ENCODE measurements around the gene ERBIN. TPM values are rescaled to one million over a fixed set of nuclear protein-coding genes. Genes with fewer than 3 reads are reported as not detected.
"Not testable (repeated sequence)": the region's sequence is repeated elsewhere in the genome, so short reads cannot be mapped to it uniquely, and the experiment has no call there.

ERBIN gene
- polyA plus RNA-seq, 4 donors = 17.5 to 177 (median 40.3) TPM

DNA sequence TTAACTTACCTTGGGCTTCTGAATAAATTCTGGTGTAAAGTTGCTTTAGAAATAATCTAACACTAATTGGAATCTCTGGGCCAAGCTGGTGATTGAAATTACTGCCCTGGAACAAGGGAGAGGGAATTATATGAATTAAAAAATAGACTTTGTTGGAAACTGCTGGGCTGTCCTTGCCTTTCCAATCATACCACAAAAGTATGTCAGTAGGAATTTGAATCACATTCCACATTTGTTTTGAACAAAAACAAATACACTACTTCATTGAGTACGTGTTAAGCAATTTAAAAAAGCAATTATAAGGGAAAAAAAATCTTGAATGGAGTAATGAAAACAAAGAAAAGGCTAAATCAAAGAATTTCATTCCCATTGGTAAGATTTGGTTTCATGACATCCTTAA lies 115.3 kb downstream of the ERBIN start:
- Histone ChIP-seq H3K9me3 (ENCODE audit: control insufficient read depth in 2 of 2, insufficient read depth in 1 of 2, low read depth in 1 of 2, low read length in 1 of 2) (no peaks in the 10 kb centered on the region), H3K4me3 (ENCODE audit: low read depth in 1 of 3, low read length in 3 of 3) (no peak overlapping the region), H3K4me1 (ENCODE audit: control insufficient read depth in 3 of 3, insufficient read depth in 2 of 3, low read depth in 1 of 3, low read length in 2 of 3) (no peaks in the 10 kb centered on the region), H3K27ac (ENCODE audit: low read depth in 1 of 3, low read length in 2 of 3) (no peak overlapping the region), H3K36me3 (ENCODE audit: control insufficient read depth in 3 of 3, insufficient read depth in 2 of 3, low read depth in 1 of 3, low read length in 3 of 3) (peaks cover 3 to 11% (median 9%) of the 10 kb centered on the region in 3 donors), H3K27me3 (ENCODE audit: control insufficient read depth in 3 of 3, insufficient read depth in 3 of 3, low read length in 3 of 3) (no peaks in the 10 kb centered on the region)
- 77 to 86% (median 81%) methylated on average over 1 of the region's 1 CpG for whole genome bisulfite sequencing, 3 donors
- DNase-seq = no peak
- no peak for FAIRE-seq

DNA sequence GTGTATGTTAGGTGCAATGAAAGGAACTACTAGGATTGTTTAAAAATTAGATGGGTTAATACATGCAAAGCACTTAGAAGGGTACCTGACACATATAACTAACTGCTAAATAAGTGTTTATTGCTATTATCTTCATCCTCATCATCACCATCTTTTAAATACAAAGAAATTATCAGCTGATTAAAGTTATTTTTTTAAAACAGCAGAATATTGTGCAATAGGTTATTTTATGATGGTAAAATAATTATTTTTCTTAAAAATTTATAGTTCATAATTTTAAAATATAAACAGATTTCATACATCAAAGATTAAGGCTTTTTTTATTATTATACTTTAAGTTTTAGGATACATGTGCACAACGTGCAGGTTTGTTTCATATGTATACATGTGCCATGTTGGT lies 130.9 kb downstream of the ERBIN start:
- no peaks in the 10 kb centered on the region for H3K4me1 ChIP-seq (ENCODE audit: control insufficient read depth in 3 of 3, insufficient read depth in 2 of 3, low read depth in 1 of 3, low read length in 2 of 3)
- DNase-seq (no peak), FAIRE-seq (no peak)
- WGBS, 3 donors = 90 to 100% (median 100%) methylated on average over 1 of the region's 1 CpG
- no peak overlapping the region for H3K4me3 ChIP-seq (ENCODE audit: low read depth in 1 of 3, low read length in 3 of 3)
- H3K27ac ChIP-seq (ENCODE audit: low read depth in 1 of 3, low read length in 2 of 3) = no peak overlapping the region
- no peaks in the 10 kb centered on the region for H3K27me3 ChIP-seq (ENCODE audit: control insufficient read depth in 3 of 3, insufficient read depth in 3 of 3, low read length in 3 of 3)
- H3K9me3 ChIP-seq (ENCODE audit: control insufficient read depth in 2 of 2, insufficient read depth in 1 of 2, low read depth in 1 of 2, low read length in 1 of 2) = no peaks in the 10 kb centered on the region
- peaks cover 4 to 10% (median 4%) of the 10 kb centered on the region in 3 donors for H3K36me3 ChIP-seq (ENCODE audit: control insufficient read depth in 3 of 3, insufficient read depth in 2 of 3, low read depth in 1 of 3, low read length in 3 of 3)

DNA sequence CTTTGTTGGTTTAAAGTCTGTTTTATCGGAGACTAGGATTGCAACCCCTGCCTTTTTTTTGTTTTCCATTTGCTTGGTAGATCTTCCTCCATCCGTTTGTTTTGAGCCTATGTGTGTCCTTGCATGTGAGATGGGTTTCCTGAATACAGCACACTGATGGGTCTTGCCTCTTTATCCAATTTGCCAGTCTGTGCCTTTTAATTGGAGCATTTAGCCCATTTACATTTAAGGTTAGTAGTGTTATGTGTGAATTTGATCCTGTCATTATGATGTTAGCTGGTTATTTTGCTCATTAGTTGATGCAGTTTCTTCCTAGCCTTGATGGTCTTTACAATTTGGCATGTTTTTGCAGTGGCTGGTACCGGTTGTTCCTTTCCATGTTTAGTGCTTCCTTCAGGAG lies 134.9 kb downstream of the ERBIN start:
- H3K27me3 ChIP-seq (ENCODE audit: control insufficient read depth in 3 of 3, insufficient read depth in 3 of 3, low read length in 3 of 3); DNase-seq; FAIRE-seq; H3K4me1 ChIP-seq (ENCODE audit: control insufficient read depth in 3 of 3, insufficient read depth in 2 of 3, low read depth in 1 of 3, low read length in 2 of 3); H3K9me3 ChIP-seq (ENCODE audit: control insufficient read depth in 2 of 2, insufficient read depth in 1 of 2, low read depth in 1 of 2, low read length in 1 of 2); H3K27ac ChIP-seq (ENCODE audit: low read depth in 1 of 3, low read length in 2 of 3); H3K4me3 ChIP-seq (ENCODE audit: low read depth in 1 of 3, low read length in 3 of 3); H3K36me3 ChIP-seq (ENCODE audit: control insufficient read depth in 3 of 3, insufficient read depth in 2 of 3, low read depth in 1 of 3, low read length in 3 of 3): not testable (repeated sequence)
- WGBS, 3 donors = 93% methylated on average over 2 of the region's 3 CpGs

DNA sequence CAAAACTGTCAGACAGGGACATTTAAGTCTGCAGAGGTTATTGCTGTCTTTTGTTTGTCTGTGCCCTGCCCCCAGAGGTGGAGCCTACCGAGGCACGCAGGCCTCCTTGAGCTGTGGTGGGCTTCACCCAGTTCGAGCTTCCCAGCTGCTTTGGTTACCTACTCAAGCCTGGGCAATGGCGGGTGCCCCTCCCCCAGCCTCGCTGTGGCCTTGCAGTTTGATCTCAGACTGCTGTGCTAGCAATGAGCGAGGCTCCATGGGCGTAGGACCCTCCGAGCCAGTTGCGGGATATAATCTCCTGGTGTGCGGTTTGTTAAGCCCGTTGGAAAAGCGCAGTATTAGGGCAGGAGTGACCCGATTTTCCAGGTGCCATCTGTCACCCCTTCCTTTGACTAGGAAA lies 136.7 kb downstream of the ERBIN start:
- not testable (repeated sequence) for DNase-seq, FAIRE-seq
- 97 to 99% (median 98%) methylated on average over 13 of the region's 13 CpGs for WGBS, 3 donors

DNA sequence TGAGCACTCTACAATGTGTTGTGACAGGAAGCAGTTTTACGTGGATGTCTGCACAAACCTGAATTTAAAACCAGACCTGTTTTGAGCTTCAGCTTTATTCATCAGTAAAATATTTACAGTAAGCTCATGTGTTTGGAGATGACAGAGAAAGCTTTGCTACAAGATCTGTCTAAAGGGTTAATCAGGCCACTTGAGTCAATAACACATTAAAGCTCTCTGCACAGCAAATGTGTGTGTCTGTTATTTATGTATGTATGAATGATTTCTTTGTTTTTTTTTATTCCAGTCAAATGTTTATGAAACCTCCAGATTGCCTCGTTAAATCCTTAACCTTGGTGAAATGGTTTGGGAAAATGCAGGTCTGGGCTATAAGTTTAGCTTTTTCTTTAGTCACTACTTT lies 140.5 kb downstream of the ERBIN start:
- no peaks in the 10 kb centered on the region for H3K4me1 ChIP-seq (ENCODE audit: control insufficient read depth in 3 of 3, insufficient read depth in 2 of 3, low read depth in 1 of 3, low read length in 2 of 3)
- DNase-seq = no peak
- H3K27me3 ChIP-seq (ENCODE audit: control insufficient read depth in 3 of 3, insufficient read depth in 3 of 3, low read length in 3 of 3) = no peaks in the 10 kb centered on the region
- no peak for FAIRE-seq
- H3K9me3 ChIP-seq (ENCODE audit: control insufficient read depth in 2 of 2, insufficient read depth in 1 of 2, low read depth in 1 of 2, low read length in 1 of 2) = no peaks in the 10 kb centered on the region
- peaks cover 2 to 12% (median 4%) of the 10 kb centered on the region in 3 donors for H3K36me3 ChIP-seq (ENCODE audit: control insufficient read depth in 3 of 3, insufficient read depth in 2 of 3, low read depth in 1 of 3, low read length in 3 of 3)
- H3K4me3 ChIP-seq (ENCODE audit: low read depth in 1 of 3, low read length in 3 of 3) = no peak overlapping the region
- 63 to 77% (median 74%) methylated on average over 2 of the region's 2 CpGs for WGBS, 3 donors
- no peak overlapping the region for H3K27ac ChIP-seq (ENCODE audit: low read depth in 1 of 3, low read length in 2 of 3)

More for the DNA sequence above, 136.7 kb downstream of the ERBIN start:
- not testable (repeated sequence) for H3K27me3 ChIP-seq (ENCODE audit: control insufficient read depth in 3 of 3, insufficient read depth in 3 of 3, low read length in 3 of 3); H3K9me3 ChIP-seq (ENCODE audit: control insufficient read depth in 2 of 2, insufficient read depth in 1 of 2, low read depth in 1 of 2, low read length in 1 of 2); H3K4me1 ChIP-seq (ENCODE audit: control insufficient read depth in 3 of 3, insufficient read depth in 2 of 3, low read depth in 1 of 3, low read length in 2 of 3); H3K27ac ChIP-seq (ENCODE audit: low read depth in 1 of 3, low read length in 2 of 3); H3K4me3 ChIP-seq (ENCODE audit: low read depth in 1 of 3, low read length in 3 of 3); H3K36me3 ChIP-seq (ENCODE audit: control insufficient read depth in 3 of 3, insufficient read depth in 2 of 3, low read depth in 1 of 3, low read length in 3 of 3)

DNA sequence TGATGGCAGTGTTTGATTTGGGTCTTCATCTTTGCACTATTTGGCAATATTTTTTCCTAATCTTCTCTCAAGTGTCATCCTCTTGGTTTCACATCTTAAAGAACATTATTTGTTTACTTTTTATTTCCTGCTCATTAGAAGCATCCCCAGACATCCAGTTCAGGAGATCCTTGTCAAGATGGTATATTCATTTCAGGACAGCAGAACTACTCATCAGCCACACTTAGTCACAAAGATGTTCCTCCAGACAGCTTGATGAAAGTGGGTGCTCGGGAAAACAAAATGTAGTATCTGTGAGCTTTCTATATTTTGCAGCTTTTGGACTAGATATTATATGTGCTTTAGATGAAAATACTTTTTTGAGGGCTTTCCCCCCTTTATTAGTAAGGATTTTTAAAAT lies 145.7 kb downstream of the ERBIN start:
- no peak overlapping the region for H3K27ac ChIP-seq (ENCODE audit: low read depth in 1 of 3, low read length in 2 of 3)
- H3K9me3 ChIP-seq (ENCODE audit: control insufficient read depth in 2 of 2, insufficient read depth in 1 of 2, low read depth in 1 of 2, low read length in 1 of 2) = no peaks in the 10 kb centered on the region
- H3K4me3 ChIP-seq (ENCODE audit: low read depth in 1 of 3, low read length in 3 of 3) = no peak overlapping the region
- no peaks in the 10 kb centered on the region for H3K27me3 ChIP-seq (ENCODE audit: control insufficient read depth in 3 of 3, insufficient read depth in 3 of 3, low read length in 3 of 3)
- WGBS, 3 donors = 63 to 86% (median 72%) methylated on average over 1 of the region's 1 CpG
- DNase-seq = no peak
- peaks cover 4 to 8% (median 5%) of the 10 kb centered on the region in 3 donors for H3K36me3 ChIP-seq (ENCODE audit: control insufficient read depth in 3 of 3, insufficient read depth in 2 of 3, low read depth in 1 of 3, low read length in 3 of 3)
- no peak for FAIRE-seq
- H3K4me1 ChIP-seq (ENCODE audit: control insufficient read depth in 3 of 3, insufficient read depth in 2 of 3, low read depth in 1 of 3, low read length in 2 of 3) = no peaks in the 10 kb centered on the region

DNA sequence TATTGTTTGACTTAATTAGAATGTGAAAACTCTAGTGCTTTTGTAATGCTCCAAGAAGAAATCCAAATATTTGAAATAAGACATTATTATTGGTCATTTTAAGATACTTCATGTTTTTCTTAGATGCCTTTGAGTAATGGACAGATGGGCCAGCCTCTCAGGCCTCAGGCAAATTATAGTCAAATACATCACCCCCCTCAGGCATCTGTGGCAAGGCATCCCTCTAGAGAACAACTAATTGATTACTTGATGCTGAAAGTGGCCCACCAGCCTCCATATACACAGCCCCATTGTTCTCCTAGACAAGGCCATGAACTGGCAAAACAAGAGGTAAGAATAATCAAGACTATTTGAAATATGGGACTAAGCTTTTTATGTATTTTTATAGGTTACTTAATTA lies 148.5 kb downstream of the ERBIN start:
- DNase-seq (no peak), FAIRE-seq (no peak)
- no peaks in the 10 kb centered on the region for H3K27me3 ChIP-seq (ENCODE audit: control insufficient read depth in 3 of 3, insufficient read depth in 3 of 3, low read length in 3 of 3)
- H3K27ac ChIP-seq (ENCODE audit: low read depth in 1 of 3, low read length in 2 of 3) = no peak overlapping the region
- no peaks in the 10 kb centered on the region for H3K9me3 ChIP-seq (ENCODE audit: control insufficient read depth in 2 of 2, insufficient read depth in 1 of 2, low read depth in 1 of 2, low read length in 1 of 2)
- H3K4me1 ChIP-seq (ENCODE audit: control insufficient read depth in 3 of 3, insufficient read depth in 2 of 3, low read depth in 1 of 3, low read length in 2 of 3) = no peaks in the 10 kb centered on the region
- no peak overlapping the region for H3K4me3 ChIP-seq (ENCODE audit: low read depth in 1 of 3, low read length in 3 of 3)
- H3K36me3 ChIP-seq (ENCODE audit: control insufficient read depth in 3 of 3, insufficient read depth in 2 of 3, low read depth in 1 of 3, low read length in 3 of 3) = peaks cover 4 to 8% (median 8%) of the 10 kb centered on the region in 3 donors

DNA sequence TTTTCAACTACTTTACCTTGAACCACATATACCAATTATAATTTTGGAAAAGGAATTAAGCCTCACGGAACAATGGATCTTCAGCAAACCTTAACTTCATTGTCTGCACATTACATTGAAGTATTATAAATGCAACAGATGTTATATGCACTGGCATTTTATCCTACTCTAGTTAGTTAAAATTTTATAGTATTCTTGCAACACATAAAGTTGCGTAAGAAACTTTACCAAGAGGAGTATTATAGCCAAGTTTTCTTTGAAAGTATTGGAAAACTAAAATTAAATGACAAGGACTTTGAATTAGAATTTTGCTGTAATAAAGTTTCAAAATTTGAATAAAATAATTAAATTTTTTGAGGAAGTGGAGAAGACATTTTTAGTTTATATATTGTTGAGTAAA lies 154.3 kb downstream of the ERBIN start:
- H3K36me3 ChIP-seq (ENCODE audit: control insufficient read depth in 3 of 3, insufficient read depth in 2 of 3, low read depth in 1 of 3, low read length in 3 of 3) = peaks cover 0 to 6% (median 2%) of the 10 kb centered on the region in 3 donors
- DNase-seq = no peak
- no peaks in the 10 kb centered on the region for H3K9me3 ChIP-seq (ENCODE audit: control insufficient read depth in 2 of 2, insufficient read depth in 1 of 2, low read depth in 1 of 2, low read length in 1 of 2)
- no peak overlapping the region for H3K27ac ChIP-seq (ENCODE audit: low read depth in 1 of 3, low read length in 2 of 3)
- FAIRE-seq = no peak
- no peaks in the 10 kb centered on the region for H3K4me1 ChIP-seq (ENCODE audit: control insufficient read depth in 3 of 3, insufficient read depth in 2 of 3, low read depth in 1 of 3, low read length in 2 of 3)
- no peak overlapping the region for H3K4me3 ChIP-seq (ENCODE audit: low read depth in 1 of 3, low read length in 3 of 3)
- WGBS, 3 donors = 98 to 99% (median 99%) methylated on average over 2 of the region's 2 CpGs
- no peaks in the 10 kb centered on the region for H3K27me3 ChIP-seq (ENCODE audit: control insufficient read depth in 3 of 3, insufficient read depth in 3 of 3, low read length in 3 of 3)

DNA sequence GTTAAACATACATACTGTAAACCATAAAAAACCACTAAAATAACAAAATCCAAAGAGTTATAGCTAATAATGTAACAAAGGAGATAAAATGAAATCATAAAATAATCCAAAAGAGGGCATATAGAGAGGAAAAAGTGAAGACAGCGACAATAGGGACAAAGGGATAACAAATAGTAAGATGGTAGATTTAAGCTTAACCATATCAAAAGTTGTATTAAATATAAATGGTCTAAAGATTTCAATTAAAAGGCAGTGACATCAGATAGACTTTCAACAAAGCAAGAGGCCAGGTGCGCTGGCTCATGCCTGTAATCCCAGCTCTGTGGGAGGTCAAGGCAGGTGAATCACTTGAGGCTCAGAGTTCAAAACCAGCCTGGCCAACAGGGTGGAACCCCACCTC lies 163.0 kb downstream of the ERBIN start:
- Histone ChIP-seq H3K4me1 (ENCODE audit: control insufficient read depth in 3 of 3, insufficient read depth in 2 of 3, low read depth in 1 of 3, low read length in 2 of 3) (no peaks in the 10 kb centered on the region), H3K4me3 (ENCODE audit: low read depth in 1 of 3, low read length in 3 of 3) (no peak overlapping the region), H3K27me3 (ENCODE audit: control insufficient read depth in 3 of 3, insufficient read depth in 3 of 3, low read length in 3 of 3) (no peaks in the 10 kb centered on the region), H3K36me3 (ENCODE audit: control insufficient read depth in 3 of 3, insufficient read depth in 2 of 3, low read depth in 1 of 3, low read length in 3 of 3) (peaks cover 2 to 3% (median 3%) of the 10 kb centered on the region in 3 donors), H3K27ac (ENCODE audit: low read depth in 1 of 3, low read length in 2 of 3) (no peak overlapping the region), H3K9me3 (ENCODE audit: control insufficient read depth in 2 of 2, insufficient read depth in 1 of 2, low read depth in 1 of 2, low read length in 1 of 2) (peaks cover 0 to 5% of the 10 kb centered on the region in 2 donors)
- FAIRE-seq (no peak), DNase-seq (no peak)
- 95 to 98% (median 96%) methylated on average over 2 of the region's 2 CpGs for WGBS, 3 donors

Measured in small intestine (tissue), 7 donors.